Measurements from ENCODE around the gene TBC1D23. TPM values are rescaled to one million over a fixed set of nuclear protein-coding genes. Genes with fewer than 3 reads are reported as not detected.

Gene TBC1D23
- total and polyA plus RNA-seq, 2 of the 13 experiments (the other 11 are each of a cell fraction or from before 2014, with no cell fraction given), result 28.7 to 35.4 TPM

GRCh38 chr3:100334488-100335351 is 73.9 kb downstream of the TBC1D23 start, which contains the start of gene NIT2 (continued):
- no peak for TF ChIP-seq AHDC1 (CRISPR knock-in tag; IDR thresholded peaks at IDR 0.05; ENCODE audit: borderline replicate concordance)
- peak; percentile 50; the same call in 1 of the 2 replicates for TF ChIP-seq EEA1 (CRISPR knock-in tag; IDR thresholded peaks at IDR 0.05; ENCODE audit: borderline replicate concordance)
- peak; percentile 82 for TF ChIP-seq ZNF574 (CRISPR knock-in tag; IDR thresholded peaks at IDR 0.05)
- TF ChIP-seq ZSCAN5A (CRISPR knock-in tag; IDR thresholded peaks at IDR 0.05; ENCODE audit: borderline replicate concordance), result peak; percentile 88; the same call in 1 of the 2 replicates
- TF ChIP-seq ZZZ3 (CRISPR knock-in tag; IDR thresholded peaks at IDR 0.05; ENCODE audit: borderline replicate concordance), result 0 out of 2 replicates have a peak, but pooled peaks have one; percentile 28
- TF ChIP-seq ZNF20 (CRISPR knock-in tag; IDR thresholded peaks at IDR 0.05), result no peak
- TF ChIP-seq FOXM1 (CRISPR knock-in tag; IDR thresholded peaks at IDR 0.05), result no peak
- peak; percentile 81; the same call in 1 of the 2 replicates for TF ChIP-seq ZNF34 (CRISPR knock-in tag; IDR thresholded peaks at IDR 0.05; ENCODE audit: borderline replicate concordance)
- TF ChIP-seq HHEX (CRISPR knock-in tag; IDR thresholded peaks at IDR 0.05), result peak; percentile 45
- peak; percentile 59; the same call in 1 of the 2 replicates for TF ChIP-seq ZFP36L1 (CRISPR knock-in tag; IDR thresholded peaks at IDR 0.05)
- 0 out of 2 replicates have a peak, but pooled peaks have one; percentile 33 for TF ChIP-seq ELK4 (CRISPR knock-in tag; IDR thresholded peaks at IDR 0.05; ENCODE audit: borderline replicate concordance)
- TF ChIP-seq POGK (CRISPR knock-in tag; conservative IDR thresholded peaks at IDR 0.05), result peak; percentile 28; the same call in 1 of the 2 replicates
- peak; percentile 82 for TF ChIP-seq ZFX (CRISPR knock-in tag; IDR thresholded peaks at IDR 0.05; ENCODE audit: low read depth)

Data from HepG2 (cell line).